Pericardium fibroblast (primary cell): ENCODE results near the gene PRR13. TPM values are rescaled to one million over a fixed set of nuclear protein-coding genes. Genes with fewer than 3 reads are reported as not detected.

ENCODE experiments used
- total RNA-seq: library from RNA; depleted of rRNA; stranded (reverse); fragments of >200 nt; gene quantifications from 2 replicates; pipeline ENCODE4 v1.2.3, GENCODE V29; 2015

Gene PRR13, protein sequence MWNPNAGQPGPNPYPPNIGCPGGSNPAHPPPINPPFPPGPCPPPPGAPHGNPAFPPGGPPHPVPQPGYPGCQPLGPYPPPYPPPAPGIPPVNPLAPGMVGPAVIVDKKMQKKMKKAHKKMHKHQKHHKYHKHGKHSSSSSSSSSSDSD
- 72.2 and 91.3 TPM in 2 replicates for total RNA-seq

DNA sequence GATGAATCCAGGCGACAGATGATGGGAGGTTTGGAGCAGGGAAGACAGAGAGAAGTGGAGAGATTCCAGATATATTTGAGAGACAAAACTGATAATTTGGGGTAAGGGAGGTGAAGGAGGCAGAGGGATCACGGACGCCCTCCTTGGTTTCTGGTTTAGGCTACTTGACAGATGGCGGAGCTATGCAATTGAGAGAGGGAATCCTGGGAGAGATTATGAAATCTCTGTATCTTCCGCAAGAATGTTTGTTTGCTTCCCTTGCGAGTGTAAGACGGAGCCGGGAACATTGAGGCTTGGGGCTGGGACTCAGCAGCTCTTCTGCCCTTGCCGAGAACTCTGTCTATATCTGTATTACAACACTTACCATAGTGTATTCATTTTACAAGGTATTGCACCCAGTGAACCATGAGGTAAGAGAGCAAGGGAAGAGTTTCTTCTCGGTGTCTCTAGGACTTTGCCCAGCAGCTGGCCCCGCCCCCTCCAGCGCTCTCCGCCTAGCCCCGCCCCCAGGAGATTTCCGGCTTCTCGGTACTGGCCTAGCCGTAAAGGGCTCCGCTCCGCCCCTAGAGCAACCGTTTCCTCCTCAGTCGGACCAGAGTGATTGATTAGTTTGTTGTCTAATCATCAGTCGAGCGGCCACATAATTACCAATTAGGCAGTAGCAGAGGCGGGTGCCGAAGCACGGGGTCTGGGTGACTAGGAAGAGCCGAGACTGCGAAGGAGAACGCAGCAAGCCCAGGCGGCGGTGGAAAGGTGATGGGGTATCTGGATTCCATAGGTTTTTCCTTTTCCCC, at the start of gene PRR13:
Gene PRR13 (plus strand): TSS at position 695 of the 794 bp plus-strand sequence. CDS start 981 bp downstream, outside the sequence.

DNA sequence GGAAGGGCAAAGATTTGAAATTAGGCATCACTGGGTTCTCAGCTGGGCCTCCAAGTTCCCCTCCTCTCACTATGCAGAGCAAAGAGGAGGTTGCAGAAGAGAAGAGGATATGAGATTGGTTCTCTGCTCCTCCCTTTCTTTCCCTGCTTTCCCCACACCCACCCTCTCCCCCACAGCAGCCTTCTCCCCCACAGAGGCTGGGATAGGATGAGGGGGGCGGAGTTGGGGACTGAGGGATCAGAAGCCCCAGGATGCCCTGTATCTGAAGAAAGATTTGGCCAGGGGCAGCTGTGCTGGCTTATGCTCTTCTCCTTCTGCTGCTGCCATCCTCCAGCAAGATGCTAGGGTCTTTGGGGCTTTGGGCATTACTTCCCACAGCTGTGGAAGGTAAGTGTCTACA, 17.9 kb upstream of the PRR13 start, which contains the start of gene AMHR2:
Gene AMHR2 (plus strand): TSS at position 259 of the 400 bp plus-strand sequence. CDS start 80 bp downstream, at position 339.

DNA sequence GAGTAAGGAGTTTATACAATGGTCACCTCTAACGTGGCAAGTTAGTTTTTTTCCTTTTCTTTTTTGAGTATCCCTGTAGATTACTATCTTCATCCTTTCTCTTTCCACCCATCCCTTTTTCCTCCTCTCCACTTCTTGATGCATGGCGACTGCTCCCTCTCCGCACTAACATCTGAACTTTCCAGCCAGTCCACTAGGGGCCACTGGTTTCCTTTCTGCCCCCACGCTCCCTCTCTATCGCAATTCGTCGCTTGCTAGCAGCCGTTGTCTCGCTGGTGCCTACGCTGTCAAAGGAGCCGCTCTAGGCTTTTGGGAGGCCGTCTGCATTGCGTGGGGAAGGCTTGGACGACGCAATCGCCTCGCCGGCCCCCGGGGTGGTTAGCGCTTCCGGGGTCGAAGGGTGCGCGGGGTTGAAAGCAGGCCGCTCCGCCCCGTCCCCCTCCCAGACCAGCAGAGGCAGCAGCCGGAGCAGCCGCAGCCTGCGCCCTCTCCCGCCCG, 10.2 kb downstream of the PRR13 start, which contains the start of gene PCBP2:
Gene PCBP2 (plus strand): TSS at position 442 of the 498 bp plus-strand sequence. CDS start 2,699 bp downstream, outside the sequence.

Other genes starting within 250 kb of the PRR13 start
- 0.17 TPM in 1 of 2 replicates, not detected in the other for gene ITGB7, start 234.5 kb upstream of the PRR13 start, total RNA-seq
- 20.2 and 57.0 TPM in 2 replicates for gene RARG, start 209.5 kb upstream of the PRR13 start, total RNA-seq
- gene ESPL1, start 173.4 kb upstream of the PRR13 start, total RNA-seq: 0.12 and 1.8 TPM in 2 replicates
- 559 and 576 TPM in 2 replicates for gene PFDN5, start 146.2 kb upstream of the PRR13 start, total RNA-seq
- gene MYG1, start 142.0 kb upstream of the PRR13 start, total RNA-seq: 43.3 and 64.9 TPM in 2 replicates
- 40.7 and 41.6 TPM in 2 replicates for gene AAAS, start 120.1 kb upstream of the PRR13 start, total RNA-seq
- gene SP7, start 105.4 kb upstream of the PRR13 start, total RNA-seq: not detected in 2 replicates
- 23.9 and 33.4 TPM in 2 replicates for gene SP1, start 61.6 kb upstream of the PRR13 start, total RNA-seq
- gene AMHR2, start 17.9 kb upstream of the PRR13 start, total RNA-seq: 0.09 and 0.23 TPM in 2 replicates
- 165 and 336 TPM in 2 replicates for gene PCBP2, start 10.4 kb downstream of the PRR13 start, total RNA-seq
- gene MAP3K12, start 57.7 kb downstream of the PRR13 start, total RNA-seq: 39.1 and 46.5 TPM in 2 replicates
- gene TARBP2, start 59.5 kb downstream of the PRR13 start, total RNA-seq: 40.6 and 40.9 TPM in 2 replicates
- not detected in 2 replicates for gene NPFF, start 65.8 kb downstream of the PRR13 start, total RNA-seq
- 11.4 and 14.4 TPM in 2 replicates for gene ATF7, start 184.6 kb downstream of the PRR13 start, total RNA-seq
- gene ATP5MC2, start 234.3 kb downstream of the PRR13 start, total RNA-seq: 250 and 431 TPM in 2 replicates